Caco-2 (cell line): Measurements from ENCODE around the gene C10orf120. TPM values are rescaled to one million over a fixed set of nuclear protein-coding genes. Genes with fewer than 3 reads are reported as not detected.

Source experiments
- BruUV-seq: library from RNA; stranded (reverse); fragments of 400-500 nt; replicated peaks from 2 replicates; lab custom pipeline; 2021; lab: Mats Ljungman, UMichigan
- CTCF ChIA-PET: fragments of 300-600 bp; sonication (Branson Sonifier 250); formaldehyde crosslinking; loops from one replicate; lab custom pipeline; 2022; ENCODE audit warnings: antibody characterized with exemption; lab: Charles Lee
- POLR2A ChIA-PET: fragments of 300-600 bp; sonication (Branson Sonifier 250); formaldehyde crosslinking; loops from one replicate; lab custom pipeline; 2022; ENCODE audit warnings: antibody characterized with exemption; lab: Charles Lee
- DNase-seq, 2 experiments: peaks; one replicate each; pipeline versions ENCODE4 v3.0.0 to v3.0.0-alpha.2; 2020 to 2022
- H3K27me3 ChIP-seq: replicated peaks from 2 replicates; pipeline ENCODE4 v1.6.0; 2011; ENCODE audit warnings: low read length; ENCODE audit not compliant: control insufficient read depth, insufficient read depth
- H3K36me3 ChIP-seq: 2 replicates; pipeline ENCODE4 v1.5.1; 2011; ENCODE audit warnings: low read length; ENCODE audit not compliant: control insufficient read depth, insufficient read depth
- H3K4me1 ChIP-seq: fragments of 250-450 bp; sonication (Bioruptor Pico); 2 replicates; pipeline ENCODE4 v1.5.1; 2020; ENCODE audit warnings: mild to moderate bottlenecking
- H3K4me3 ChIP-seq: 2 replicates; pipeline ENCODE4 v1.5.1; 2011; ENCODE audit warnings: low read depth, mild to moderate bottlenecking, control low read depth, low read length
- H3K9me3 ChIP-seq: fragments of 250-450 bp; sonication (Bioruptor Pico); 2 replicates; pipeline ENCODE4 v1.5.1; 2020; ENCODE audit warnings: mild to moderate bottlenecking, moderate library complexity
- H3K27ac Mint-ChIP-seq: one replicate; pipeline ENCODE4 v1.8.0; 2022; ENCODE audit warnings: mixed read lengths; ENCODE audit not compliant: unreplicated experiment
- H3K27me3 Mint-ChIP-seq: one replicate; pipeline ENCODE4 v1.8.0; 2022; ENCODE audit warnings: mixed read lengths; ENCODE audit not compliant: insufficient read depth, unreplicated experiment
- H3K36me3 Mint-ChIP-seq: one replicate; pipeline ENCODE4 v1.8.0; 2022; ENCODE audit warnings: mild to moderate bottlenecking, mixed read lengths; ENCODE audit not compliant: insufficient read depth, unreplicated experiment
- H3K4me1 Mint-ChIP-seq: one replicate; pipeline ENCODE4 v1.8.0; 2022; ENCODE audit warnings: low read depth, mixed read lengths; ENCODE audit not compliant: unreplicated experiment
- H3K4me3 Mint-ChIP-seq: one replicate; pipeline ENCODE4 v1.8.0; 2022; ENCODE audit warnings: mild to moderate bottlenecking, moderate library complexity, mixed read lengths; ENCODE audit not compliant: unreplicated experiment
- H3K9me3 Mint-ChIP-seq: one replicate; pipeline ENCODE4 v1.8.0; 2022; ENCODE audit warnings: mixed read lengths; ENCODE audit not compliant: unreplicated experiment
- intact Hi-C: fragments of 100-400 bp; cut with micrococcal nuclease; formaldehyde crosslinking; loops from one replicate; pipeline ENCODE4 v1.10.0; 2022; ENCODE audit not compliant: unreplicated experiment
- total RNA-seq: library from RNA; stranded (reverse); gene quantifications from 2 replicates; pipeline ENCODE4 v1.2.3, GENCODE V29; 2022
- TF ChIP-seq, protein P1 (sequence below), 2 experiments: fragments of 200-600 bp in 1 of 2; IDR thresholded peaks; 1 replicate in 1 of 2; 2 replicates in 1 of 2; pipeline versions ENCODE4 v1.5.1 to v1.8.0; 2011 to 2022; ENCODE audit warnings: antibody characterized with exemption in 1 of 2, control low read depth in 1 of 2, inconsistent platforms in 1 of 2, low read depth in 1 of 2, low read length in 1 of 2, mild to moderate bottlenecking in 1 of 2, moderate library complexity in 1 of 2; ENCODE audit not compliant: insufficient read depth in 1 of 2, severe bottlenecking in 1 of 2, unreplicated experiment in 1 of 2

The C10orf120 gene
- total RNA-seq, 1 experiment from 2014 or later: not detected

DNA sequence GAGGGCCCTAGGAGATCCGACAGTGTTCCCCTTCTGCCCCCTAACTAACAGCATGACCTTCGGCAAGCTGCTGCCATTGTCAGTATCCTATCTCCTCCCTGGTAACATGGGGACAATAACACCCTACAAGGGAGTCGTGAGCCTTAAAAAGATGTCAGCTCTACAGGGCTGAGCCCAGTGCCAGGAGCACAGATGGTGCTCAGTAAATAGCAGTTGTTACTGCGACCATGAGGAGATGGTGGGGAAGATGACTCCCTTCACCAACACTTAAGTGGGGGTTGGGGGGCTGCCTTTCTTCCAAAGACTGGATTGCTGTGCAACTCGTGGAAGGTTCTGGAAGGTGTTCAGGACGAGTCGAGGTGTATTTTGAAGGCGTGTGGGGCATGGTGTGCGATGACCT is 29.5 kb upstream of the C10orf120 start:
- no peak overlapping the region for H3K4me3 Mint-ChIP-seq
- no peak overlapping the region for H3K4me3 ChIP-seq
- H3K36me3 Mint-ChIP-seq: no peaks in the 10 kb centered on the region
- ChIA-PET CTCF (no interaction called here), POLR2A (no interaction called here)
- H3K27me3 Mint-ChIP-seq: peaks cover 17% of the 10 kb centered on the region
- no peak overlapping the region for H3K27ac Mint-ChIP-seq
- no peaks in the 10 kb centered on the region for H3K9me3 ChIP-seq
- H3K27me3 ChIP-seq: no peaks in the 10 kb centered on the region
- H3K36me3 ChIP-seq: no peaks in the 10 kb centered on the region
- DNase-seq: no peak
- H3K4me1 ChIP-seq: no peaks in the 10 kb centered on the region
- H3K4me1 Mint-ChIP-seq: no peaks in the 10 kb centered on the region
- BruUV-seq: no TSS peak
- intact Hi-C loops: no loop called here
- H3K9me3 Mint-ChIP-seq: no peaks in the 10 kb centered on the region
- TF ChIP-seq, protein P1, sequence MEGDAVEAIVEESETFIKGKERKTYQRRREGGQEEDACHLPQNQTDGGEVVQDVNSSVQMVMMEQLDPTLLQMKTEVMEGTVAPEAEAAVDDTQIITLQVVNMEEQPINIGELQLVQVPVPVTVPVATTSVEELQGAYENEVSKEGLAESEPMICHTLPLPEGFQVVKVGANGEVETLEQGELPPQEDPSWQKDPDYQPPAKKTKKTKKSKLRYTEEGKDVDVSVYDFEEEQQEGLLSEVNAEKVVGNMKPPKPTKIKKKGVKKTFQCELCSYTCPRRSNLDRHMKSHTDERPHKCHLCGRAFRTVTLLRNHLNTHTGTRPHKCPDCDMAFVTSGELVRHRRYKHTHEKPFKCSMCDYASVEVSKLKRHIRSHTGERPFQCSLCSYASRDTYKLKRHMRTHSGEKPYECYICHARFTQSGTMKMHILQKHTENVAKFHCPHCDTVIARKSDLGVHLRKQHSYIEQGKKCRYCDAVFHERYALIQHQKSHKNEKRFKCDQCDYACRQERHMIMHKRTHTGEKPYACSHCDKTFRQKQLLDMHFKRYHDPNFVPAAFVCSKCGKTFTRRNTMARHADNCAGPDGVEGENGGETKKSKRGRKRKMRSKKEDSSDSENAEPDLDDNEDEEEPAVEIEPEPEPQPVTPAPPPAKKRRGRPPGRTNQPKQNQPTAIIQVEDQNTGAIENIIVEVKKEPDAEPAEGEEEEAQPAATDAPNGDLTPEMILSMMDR (IDR thresholded peaks at IDR 0.05; ENCODE audit: insufficient read depth in 1 of 2, low read depth in 1 of 2, low read length in 1 of 2, severe bottlenecking in 1 of 2, unreplicated experiment in 1 of 2): no peak

DNA sequence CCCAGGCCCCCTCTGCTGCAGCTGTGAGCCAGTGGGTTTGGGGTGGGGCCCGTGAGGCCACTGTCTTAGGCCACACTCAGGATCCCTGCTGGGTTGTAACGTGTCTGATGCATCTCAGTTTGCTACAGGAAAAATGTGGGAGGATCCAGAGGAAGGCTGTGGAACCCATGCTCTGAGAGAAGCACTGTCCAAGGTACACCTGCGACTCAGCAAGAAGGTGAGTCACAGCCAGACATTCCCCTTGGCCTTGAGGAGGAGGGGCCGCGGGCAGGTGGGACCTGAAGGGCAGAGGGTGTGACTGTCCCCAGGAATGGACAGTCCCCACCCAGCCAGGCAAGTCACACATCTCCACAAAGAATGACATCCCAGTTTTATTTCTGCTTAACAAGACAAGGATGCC is 27.8 kb upstream of the C10orf120 start:
- Mint-ChIP-seq H3K9me3 (no peaks in the 10 kb centered on the region), H3K36me3 (no peaks in the 10 kb centered on the region), H3K27ac (no peak overlapping the region), H3K27me3 (peaks cover 12% of the 10 kb centered on the region), H3K4me1 (no peaks in the 10 kb centered on the region), H3K4me3 (no peak overlapping the region)
- POLR2A ChIA-PET: no interaction called here
- Histone ChIP-seq H3K9me3 (no peaks in the 10 kb centered on the region), H3K4me1 (no peaks in the 10 kb centered on the region), H3K27me3 (no peaks in the 10 kb centered on the region), H3K36me3 (no peaks in the 10 kb centered on the region), H3K4me3 (no peak overlapping the region)
- peak in 1 of 2 experiments; percentile 5 for DNase-seq
- CTCF ChIA-PET: no interaction called here
- intact Hi-C loops: no loop called here
- no TSS peak for BruUV-seq
- TF ChIP-seq, protein P1 (IDR thresholded peaks at IDR 0.05; ENCODE audit: insufficient read depth in 1 of 2, low read depth in 1 of 2, low read length in 1 of 2, severe bottlenecking in 1 of 2, unreplicated experiment in 1 of 2): no peak

DNA sequence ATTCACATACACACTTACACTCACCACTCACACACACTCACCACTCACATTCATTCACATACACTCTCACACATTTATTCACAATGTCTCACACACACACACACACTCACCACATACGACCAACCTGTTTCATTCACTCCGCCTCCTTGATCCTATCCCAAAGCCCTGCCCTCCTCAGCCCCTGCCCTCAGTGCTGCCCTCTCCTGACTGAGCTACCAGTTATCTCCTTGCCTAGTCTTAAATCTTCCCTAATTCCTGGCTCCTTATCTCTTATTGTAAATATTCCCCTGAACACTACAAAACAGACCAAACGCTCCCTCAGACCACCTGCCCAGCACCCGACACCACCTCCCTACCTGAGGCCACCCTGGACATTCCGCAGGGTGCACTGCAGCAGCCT is 26.1 kb upstream of the C10orf120 start:
- Mint-ChIP-seq H3K4me1 (no peaks in the 10 kb centered on the region), H3K27ac (no peak overlapping the region), H3K9me3 (no peaks in the 10 kb centered on the region), H3K27me3 (peaks cover 6% of the 10 kb centered on the region), H3K36me3 (no peaks in the 10 kb centered on the region), H3K4me3 (no peak overlapping the region)
- POLR2A ChIA-PET: no interaction called here
- Histone ChIP-seq H3K9me3 (no peaks in the 10 kb centered on the region), H3K36me3 (no peaks in the 10 kb centered on the region), H3K27me3 (no peaks in the 10 kb centered on the region; the same call in 1 of the 2 replicates), H3K4me1 (no peaks in the 10 kb centered on the region), H3K4me3 (no peak overlapping the region)
- intact Hi-C loops: no loop called here
- BruUV-seq: no TSS peak
- TF ChIP-seq, protein P1 (IDR thresholded peaks at IDR 0.05; ENCODE audit: insufficient read depth in 1 of 2, low read depth in 1 of 2, low read length in 1 of 2, severe bottlenecking in 1 of 2, unreplicated experiment in 1 of 2): no peak
- DNase-seq: no peak
- CTCF ChIA-PET: no interaction called here
